Upper lobe of left lung (tissue), 4 donors: ENCODE data around the gene APEX2.

ENCODE experiments used
- CTCF ChIP-seq, 6 experiments: fragments of 450-650 bp in 4 of 6; fragments of 200-600 bp in 2 of 6; sonication (generic) in 2 of 6; IDR thresholded peaks; one replicate each; pipeline ENCODE4 v1.5.1; 2016 to 2019; ENCODE audit warnings: antibody characterized with exemption in 6 of 6
- POLR2A ChIP-seq, 4 donors: fragments of 450-650 bp; IDR thresholded peaks; one replicate each; pipeline ENCODE4 v1.5.1; 2016 to 2017; ENCODE audit warnings: antibody characterized with exemption in 4 of 4, mild to moderate bottlenecking in 2 of 4
- POLR2AphosphoS5 ChIP-seq, 2 donors: sonication (generic); formaldehyde crosslinking; IDR thresholded peaks; one replicate each; pipeline ENCODE4 v1.5.1; 2017; ENCODE audit warnings: antibody characterized with exemption in 2 of 2

- TF ChIP-seq POLR2AphosphoS5 (IDR thresholded peaks at IDR 0.05) = no peak
- no peak for TF ChIP-seq CTCF (IDR thresholded peaks at IDR 0.05)
- no peak for TF ChIP-seq POLR2A (IDR thresholded peaks at IDR 0.05)
These were observed 7.5 kb downstream of the APEX2 start for GRCh38 chrX:55007656-55008055.
